Skeletal muscle satellite cell (primary cell): Measurements from ENCODE around the gene MAPKAP1.

ENCODE experiments used
- H3K27me3 ChIP-seq: 2 replicates; pipeline ENCODE4 v1.7.0; 2013; ENCODE audit warnings: low read length; ENCODE audit not compliant: control insufficient read depth, insufficient read depth
- H3K36me3 ChIP-seq: 2 replicates; pipeline ENCODE4 v1.7.0; 2013; ENCODE audit warnings: mild to moderate bottlenecking, control low read depth, low read length; ENCODE audit not compliant: insufficient read depth
- H3K4me1 ChIP-seq: 2 replicates; pipeline ENCODE4 v1.7.0; 2013; ENCODE audit warnings: low read length; ENCODE audit not compliant: control insufficient read depth, insufficient read depth
- H3K4me2 ChIP-seq: 2 replicates; pipeline ENCODE4 v1.7.0; 2013; ENCODE audit warnings: mild to moderate bottlenecking, low read length
- H3K4me3 ChIP-seq: 2 replicates; pipeline ENCODE4 v1.7.0; 2013; ENCODE audit warnings: low read length
- H3K9ac ChIP-seq: 2 replicates; pipeline ENCODE4 v1.7.0; 2013; ENCODE audit warnings: mild to moderate bottlenecking, low read depth, low read length, moderate library complexity
- H3K9me3 ChIP-seq: replicated peaks from 2 replicates; pipeline ENCODE4 v1.7.0; 2013; ENCODE audit warnings: mild to moderate bottlenecking, control low read depth, low read length

The MAPKAP1 gene

GRCh38 chr9:125497906-125498305, 209.1 kb downstream of the MAPKAP1 start:
- H3K27me3 ChIP-seq = no peaks in the 10 kb centered on the region
- H3K36me3 ChIP-seq = peaks cover 7% of the 10 kb centered on the region
- no peak overlapping the region for H3K4me3 ChIP-seq
- peaks cover 4% of the 10 kb centered on the region for H3K4me1 ChIP-seq
- H3K4me2 ChIP-seq = no peak overlapping the region
- H3K9ac ChIP-seq = no peak overlapping the region
- H3K9me3 ChIP-seq = no peaks in the 10 kb centered on the region

GRCh38 chr9:125497478-125497877, 209.5 kb downstream of the MAPKAP1 start:
- H3K27me3 ChIP-seq = no peaks in the 10 kb centered on the region
- H3K4me2 ChIP-seq = no peak overlapping the region
- peaks cover 4% of the 10 kb centered on the region for H3K4me1 ChIP-seq

GRCh38 chr9:125496313-125496834, 210.6 kb downstream of the MAPKAP1 start:
- H3K4me1 ChIP-seq = peaks cover 4% of the 10 kb centered on the region
- no peak overlapping the region for H3K4me2 ChIP-seq
- no peaks in the 10 kb centered on the region for H3K27me3 ChIP-seq
- no peak overlapping the region for H3K4me3 ChIP-seq
- no peak overlapping the region for H3K9ac ChIP-seq
- H3K36me3 ChIP-seq = peaks cover 7% of the 10 kb centered on the region
- no peaks in the 10 kb centered on the region for H3K9me3 ChIP-seq

More at GRCh38 chr9:125497478-125497877, 209.5 kb downstream of the MAPKAP1 start:
- Histone ChIP-seq H3K4me3 (no peak overlapping the region), H3K9me3 (no peaks in the 10 kb centered on the region), H3K36me3 (peaks cover 7% of the 10 kb centered on the region), H3K9ac (no peak overlapping the region)

GRCh38 chr9:125495172-125496119, 211.6 kb downstream of the MAPKAP1 start:
- Histone ChIP-seq H3K27me3 (no peaks in the 10 kb centered on the region), H3K36me3 (peaks cover 7% of the 10 kb centered on the region), H3K9me3 (no peaks in the 10 kb centered on the region), H3K9ac (no peak overlapping the region), H3K4me2 (no peak overlapping the region), H3K4me1 (peaks cover 4% of the 10 kb centered on the region), H3K4me3 (no peak overlapping the region)

- Histone ChIP-seq H3K4me2 (no peak overlapping the region), H3K4me1 (peaks cover 4% of the 10 kb centered on the region), H3K9ac (no peak overlapping the region), H3K27me3 (no peaks in the 10 kb centered on the region), H3K9me3 (no peaks in the 10 kb centered on the region), H3K4me3 (no peak overlapping the region), H3K36me3 (peaks cover 7% of the 10 kb centered on the region)
Measured at GRCh38 chr9:125494653-125494915, 212.4 kb downstream of the MAPKAP1 start.

- Histone ChIP-seq H3K9me3 (no peaks in the 10 kb centered on the region), H3K9ac (no peak overlapping the region), H3K4me1 (peaks cover 4% of the 10 kb centered on the region), H3K4me2 (no peak overlapping the region), H3K36me3 (peaks cover 7% of the 10 kb centered on the region), H3K4me3 (no peak overlapping the region), H3K27me3 (no peaks in the 10 kb centered on the region)
Measured at GRCh38 chr9:125493881-125494652, 212.9 kb downstream of the MAPKAP1 start.

GRCh38 chr9:125493384-125493783, 213.6 kb downstream of the MAPKAP1 start:
- Histone ChIP-seq H3K4me2 (no peak overlapping the region), H3K4me1 (peaks cover 4% of the 10 kb centered on the region), H3K4me3 (no peak overlapping the region), H3K27me3 (no peaks in the 10 kb centered on the region), H3K9me3 (no peaks in the 10 kb centered on the region), H3K36me3 (peaks cover 7% of the 10 kb centered on the region), H3K9ac (no peak overlapping the region)

- Histone ChIP-seq H3K4me2 (no peak overlapping the region), H3K9ac (no peak overlapping the region), H3K4me3 (no peak overlapping the region), H3K4me1 (peaks cover 4% of the 10 kb centered on the region), H3K27me3 (no peaks in the 10 kb centered on the region), H3K9me3 (no peaks in the 10 kb centered on the region), H3K36me3 (peaks cover 4% of the 10 kb centered on the region)
Measured at GRCh38 chr9:125492719-125493118, 214.3 kb downstream of the MAPKAP1 start.

GRCh38 chr9:125487842-125488241, 219.2 kb downstream of the MAPKAP1 start:
- H3K4me1 ChIP-seq = peaks cover 31% of the 10 kb centered on the region
- no peak overlapping the region for H3K4me3 ChIP-seq
- no peak overlapping the region for H3K4me2 ChIP-seq
- no peaks in the 10 kb centered on the region for H3K36me3 ChIP-seq
- no peak overlapping the region for H3K9ac ChIP-seq
- H3K27me3 ChIP-seq = no peaks in the 10 kb centered on the region
- H3K9me3 ChIP-seq = no peaks in the 10 kb centered on the region

- H3K9me3 ChIP-seq = no peaks in the 10 kb centered on the region
- peaks cover 31% of the 10 kb centered on the region for H3K4me1 ChIP-seq
- H3K4me3 ChIP-seq = no peak overlapping the region
- no peaks in the 10 kb centered on the region for H3K27me3 ChIP-seq
- no peak overlapping the region for H3K9ac ChIP-seq
- no peak overlapping the region for H3K4me2 ChIP-seq
- H3K36me3 ChIP-seq = no peaks in the 10 kb centered on the region
Measured at GRCh38 chr9:125486576-125486975, 220.4 kb downstream of the MAPKAP1 start.

- H3K4me3 ChIP-seq = no peak overlapping the region
- H3K9me3 ChIP-seq = no peaks in the 10 kb centered on the region
- H3K4me1 ChIP-seq = peaks cover 31% of the 10 kb centered on the region
- H3K9ac ChIP-seq = no peak overlapping the region
- H3K27me3 ChIP-seq = no peaks in the 10 kb centered on the region
- H3K36me3 ChIP-seq = peaks cover 4% of the 10 kb centered on the region
- no peak overlapping the region for H3K4me2 ChIP-seq
Measured at GRCh38 chr9:125486152-125486508, 220.9 kb downstream of the MAPKAP1 start.
